PC-3 (cell line): Measurements from ENCODE around the gene TPRG1. TPM values are rescaled to one million over a fixed set of nuclear protein-coding genes. Genes with fewer than 3 reads are reported as not detected.

Experiments
- ATAC-seq: fragments of 200-7000 bp; cut with Tn5 transposase; 2 replicates; pipeline ENCODE4 v1.9.1; 2020; ENCODE audit warnings: mild to moderate bottlenecking, moderate library complexity
- BruUV-seq: library from RNA; stranded (reverse); fragments of 400-500 nt; replicated peaks from 2 replicates; lab custom pipeline; 2021; lab: Mats Ljungman, UMichigan
- CTCF ChIA-PET: fragments of 300-600 bp; sonication (Branson Sonifier 250); formaldehyde crosslinking; loops from one replicate; lab custom pipeline; 2022; ENCODE audit warnings: antibody characterized with exemption; lab: Charles Lee
- POLR2A ChIA-PET: fragments of 300-600 bp; sonication (Branson Sonifier 250); formaldehyde crosslinking; loops from one replicate; lab custom pipeline; 2022; ENCODE audit warnings: antibody characterized with exemption; ENCODE audit not compliant: unreplicated experiment; lab: Charles Lee
- DNase-seq: peaks from one replicate; pipeline ENCODE4 v3.0.0-alpha.2; 2015
- H2AFZ ChIP-seq: fragments of 300-600 bp; sonication (generic); 2 replicates; pipeline ENCODE4 v1.6.0; 2016; ENCODE audit warnings: antibody characterized with exemption, low read length
- H3F3A ChIP-seq: fragments of 300-600 bp; sonication (generic); one replicate; pipeline ENCODE4 v1.6.0; 2017; ENCODE audit warnings: antibody characterized with exemption, low read length, control low read depth, mild to moderate bottlenecking; ENCODE audit not compliant: unreplicated experiment
- H3K27ac ChIP-seq: fragments of 300-600 bp; sonication (generic); 2 replicates; pipeline ENCODE4 v1.5.1; 2016; ENCODE audit warnings: mild to moderate bottlenecking, low read length
- H3K27me3 ChIP-seq: fragments of 300-600 bp; sonication (generic); 2 replicates; pipeline ENCODE4 v1.6.1; 2016; ENCODE audit warnings: low read length, mixed read lengths
- H3K36me3 ChIP-seq: fragments of 300-600 bp; sonication (generic); 2 replicates; pipeline ENCODE4 v1.6.1; 2016; ENCODE audit warnings: low read depth, mixed run types, low read length, mixed read lengths
- H3K4me1 ChIP-seq: fragments of 300-600 bp; sonication (generic); 2 replicates; pipeline ENCODE4 v1.5.1; 2016; ENCODE audit warnings: low read length; ENCODE audit not compliant: insufficient read depth
- H3K4me2 ChIP-seq: fragments of 300-600 bp; sonication (generic); 2 replicates; pipeline ENCODE4 v1.6.0; 2016; ENCODE audit warnings: low read length
- H3K4me3 ChIP-seq: fragments of 300-600 bp; sonication (generic); 2 replicates; pipeline ENCODE4 v1.5.1; 2016; ENCODE audit warnings: mild to moderate bottlenecking, low read length, mixed read lengths
- H3K79me2 ChIP-seq: fragments of 300-600 bp; sonication (generic); 2 replicates; pipeline ENCODE4 v1.6.1; 2017; ENCODE audit warnings: low read length, mixed read lengths
- H3K9ac ChIP-seq: fragments of 300-600 bp; sonication (generic); 2 replicates; pipeline ENCODE4 v1.6.0; 2016; ENCODE audit warnings: mild to moderate bottlenecking, low read length
- H3K9me2 ChIP-seq: fragments of 300-600 bp; sonication (generic); replicated peaks from 2 replicates; pipeline ENCODE4 v1.6.1; 2016; ENCODE audit warnings: mixed run types, low read length, mixed read lengths
- H3K9me3 ChIP-seq: fragments of 300-600 bp; sonication (generic); 2 replicates; pipeline ENCODE4 v1.6.1; 2016; ENCODE audit warnings: low read length, mixed read lengths
- H4K20me1 ChIP-seq: fragments of 300-600 bp; sonication (generic); 2 replicates; pipeline ENCODE4 v1.6.1; 2016; ENCODE audit warnings: low read length, mixed read lengths
- CTCF ChIP-seq: fragments of 300-600 bp; sonication (generic); conservative IDR thresholded peaks from 2 replicates; pipeline ENCODE4 v1.5.1; 2017; ENCODE audit warnings: antibody characterized with exemption, low read depth, mild to moderate bottlenecking, low read length
- EZH2 ChIP-seq: fragments of 300-600 bp; sonication (generic); IDR thresholded peaks from one replicate; pipeline ENCODE4 v1.6.1; 2017; ENCODE audit warnings: antibody characterized with exemption, mild to moderate bottlenecking, low read length; ENCODE audit not compliant: unreplicated experiment
- EZH2phosphoT487 ChIP-seq: fragments of 300-600 bp; sonication (generic); IDR thresholded peaks from 2 replicates; pipeline ENCODE4 v1.6.1; 2018; ENCODE audit warnings: mild to moderate bottlenecking, antibody characterized with exemption, low read length, borderline replicate concordance
- intact Hi-C: fragments of 100-400 bp; cut with micrococcal nuclease; formaldehyde crosslinking; loops from 2 replicates; pipeline ENCODE4 v1.9.0; 2023
- total RNA-seq: library from RNA; depleted of rRNA; stranded (reverse); fragments of >200 nt; gene quantifications from 2 replicates; pipeline ENCODE4 v1.2.3, GENCODE V29; 2014

TPRG1 gene
- total RNA-seq, 1 experiment from 2014 or later: 1.2 TPM

- intact Hi-C loops: loop anchor here (1.0 to 10.0 kb wide), 6 partner anchors 85 to 1409 kb away; no protein-coding TSS in a partner anchor
- ChIA-PET CTCF (no interaction called here), POLR2A (no interaction called here)
- ATAC-seq: peak; percentile 80
- Histone ChIP-seq H3K36me3 (no peaks in the 10 kb centered on the region), H3K9me3 (no peaks in the 10 kb centered on the region), H3K9me2 (no peaks in the 10 kb centered on the region), H4K20me1 (no peaks in the 10 kb centered on the region), H3F3A (no peaks in the 10 kb centered on the region), H3K4me2 (0 out of 2 replicates have a peak overlapping the region, but pooled peaks have one; percentile 24), H3K9ac (no peak overlapping the region), H3K27ac (no peak overlapping the region), H3K4me3 (no peak overlapping the region), H3K27me3 (no peaks in the 10 kb centered on the region), H3K4me1 (no peaks in the 10 kb centered on the region), H2AFZ (peak overlapping the region; percentile 45; the same call in 1 of the 2 replicates), H3K79me2 (no peaks in the 10 kb centered on the region)
- TF ChIP-seq EZH2 (no peak), EZH2phosphoT487 (no peak), CTCF (peak; percentile 90)
- BruUV-seq: no TSS peak
- peak; percentile 82 for DNase-seq
Observed at GRCh38 chr3:189148081-189148507, 23.7 kb upstream of the TPRG1 start.

- no TSS peak for BruUV-seq
- no peak overlapping the region for H3K27ac ChIP-seq
- ChIA-PET CTCF (no interaction called here), POLR2A (no interaction called here)
- no peak for ATAC-seq
- TF ChIP-seq EZH2phosphoT487 (no peak), CTCF (no peak), EZH2 (no peak)
- H3K9ac ChIP-seq: no peak overlapping the region
- no peaks in the 10 kb centered on the region for H3K36me3 ChIP-seq
- H2AFZ ChIP-seq: no peak overlapping the region
- no peaks in the 10 kb centered on the region for H3K4me1 ChIP-seq
- no peaks in the 10 kb centered on the region for H3K9me3 ChIP-seq
- no peak overlapping the region for H3K4me3 ChIP-seq
- no peaks in the 10 kb centered on the region for H3K9me2 ChIP-seq
- no peaks in the 10 kb centered on the region for H3F3A ChIP-seq
- DNase-seq: no peak
- H4K20me1 ChIP-seq: no peaks in the 10 kb centered on the region
- H3K79me2 ChIP-seq: no peaks in the 10 kb centered on the region
- H3K27me3 ChIP-seq: no peaks in the 10 kb centered on the region
- H3K4me2 ChIP-seq: no peak overlapping the region
- intact Hi-C loops: loop anchor here (2.0 to 10.0 kb wide), 3 partner anchors 174 to 796 kb away; no protein-coding TSS in a partner anchor
Observed at GRCh38 chr3:189149203-189149602, 22.6 kb upstream of the TPRG1 start.

GRCh38 chr3:189157232-189158007, 14.4 kb upstream of the TPRG1 start:
- no peak for DNase-seq
- Histone ChIP-seq H3K4me2 (no peak overlapping the region), H2AFZ (no peak overlapping the region), H3K27ac (no peak overlapping the region), H3K4me1 (peaks cover 11% of the 10 kb centered on the region), H3K36me3 (no peaks in the 10 kb centered on the region), H3K79me2 (no peaks in the 10 kb centered on the region), H3K9ac (no peak overlapping the region), H3K9me2 (no peaks in the 10 kb centered on the region), H4K20me1 (no peaks in the 10 kb centered on the region), H3F3A (no peaks in the 10 kb centered on the region), H3K9me3 (no peaks in the 10 kb centered on the region), H3K27me3 (no peaks in the 10 kb centered on the region), H3K4me3 (no peak overlapping the region)
- intact Hi-C loops: no loop called here
- POLR2A ChIA-PET: no interaction called here
- ATAC-seq: no peak
- no peak for TF ChIP-seq EZH2
- no peak for TF ChIP-seq CTCF
- TF ChIP-seq EZH2phosphoT487: no peak
- no TSS peak for BruUV-seq
- CTCF ChIA-PET: no interaction called here
